ENCODE results near the gene CYRIA. TPM values are rescaled to one million over a fixed set of nuclear protein-coding genes. Genes with fewer than 3 reads are reported as not detected.

Gene CYRIA
- total RNA-seq: 1 to 10 TPM in 1 of 2 donors, under 1 TPM in 1; 0.86 to 1.4 TPM
- polyA plus RNA-seq (2013, experiment 1 of 2): 11.2 TPM
- polyA plus RNA-seq (2013, experiment 2 of 2): 10.0 TPM
- long read RNA-seq, experiment 1, partial matches to known transcripts: 0 of 1 reads
- long read RNA-seq, experiment 1, other reads (novel, unspliced or antisense): 1 of 1 reads
- long read RNA-seq, experiment 2: 0 reads
- long read RNA-seq, experiment 3, full-length matches to known transcripts: 12 of 21 reads
- long read RNA-seq, experiment 3, partial matches to known transcripts: 2 of 21 reads
- long read RNA-seq, experiment 3, other reads (novel, unspliced or antisense): 7 of 21 reads
- long read RNA-seq, experiment 4, full-length matches to known transcripts: 1 of 3 reads
- long read RNA-seq, experiment 4, partial matches to known transcripts: 0 of 3 reads
- long read RNA-seq, experiment 4, other reads (novel, unspliced or antisense): 2 of 3 reads

GRCh38 chr2:16665748-16666448 is at the start of gene CYRIA:
TSS of gene CYRIA (minus strand) at chr2:16665834. CDS start at chr2:16588119, 77,715 bp downstream.
- WGBS, 2 experiments (ENCODE audit: insufficient coverage in 1 of 2, insufficient read length in 1 of 2): 8 to 52% methylated on average over 2 to 30 of the region's 54 CpGs
- Mint-ChIP-seq H3K27ac (peak within 1 kb of the TSS; percentile 13), H3K4me3 (peak within 1 kb of the TSS; percentile 58), H3K36me3 (ENCODE audit: low read depth) (no peaks in the 10 kb centered on the region), H3K4me1 (peaks cover 13% of the 10 kb centered on the region), H3K27me3 (ENCODE audit: insufficient read depth) (peaks cover 59% of the 10 kb centered on the region), H3K9me3 (no peaks in the 10 kb centered on the region)
- H3K36me3 ChIP-seq (ENCODE audit: control insufficient read depth, insufficient read depth, low read length): no peaks in the 10 kb centered on the region
- peak within 1 kb of the TSS; percentile 77 for H3K4me3 ChIP-seq (ENCODE audit: low read length)
- peak; percentile 84 for DNase-seq
- H3K27me3 ChIP-seq (ENCODE audit: control insufficient read depth, insufficient read depth, low read length, poor library complexity, severe bottlenecking): peaks cover 68% of the 10 kb centered on the region
- no peak within 1 kb of the TSS for H3K27ac ChIP-seq (ENCODE audit: low read depth, low read length)
- no peaks in the 10 kb centered on the region for H3K4me1 ChIP-seq (ENCODE audit: control insufficient read depth, insufficient read depth, low read length)
- no peak within 1 kb of the TSS for H3K9ac ChIP-seq (ENCODE audit: extremely low read depth, low read length, poor library complexity, severe bottlenecking)
- no peaks in the 10 kb centered on the region for H3K9me3 ChIP-seq (ENCODE audit: control insufficient read depth, low read length)
- no peak for TF ChIP-seq CTCF (conservative IDR thresholded peaks at IDR 0.05)

GRCh38 chr2:16713011-16713423 is 47.4 kb upstream of the CYRIA start:
- WGBS, 2 experiments (ENCODE audit: insufficient coverage in 1 of 2, insufficient read length in 1 of 2): 72 to 91% methylated on average over 4 to 5 of the region's 5 CpGs
- H3K27me3 ChIP-seq (ENCODE audit: control insufficient read depth, insufficient read depth, low read length, poor library complexity, severe bottlenecking): no peaks in the 10 kb centered on the region
- no peak overlapping the region for H3K9ac ChIP-seq (ENCODE audit: extremely low read depth, low read length, poor library complexity, severe bottlenecking)
- no peaks in the 10 kb centered on the region for H3K36me3 ChIP-seq (ENCODE audit: control insufficient read depth, insufficient read depth, low read length)
- H3K9me3 ChIP-seq (ENCODE audit: control insufficient read depth, low read length): no peaks in the 10 kb centered on the region
- Mint-ChIP-seq H3K4me3 (no peak overlapping the region), H3K36me3 (ENCODE audit: low read depth) (no peaks in the 10 kb centered on the region), H3K27me3 (ENCODE audit: insufficient read depth) (no peaks in the 10 kb centered on the region), H3K4me1 (peaks cover 10% of the 10 kb centered on the region), H3K27ac (no peak overlapping the region), H3K9me3 (no peaks in the 10 kb centered on the region)
- DNase-seq: no peak
- no peak overlapping the region for H3K27ac ChIP-seq (ENCODE audit: low read depth, low read length)
- H3K4me3 ChIP-seq (ENCODE audit: low read length): no peak overlapping the region
- TF ChIP-seq CTCF (conservative IDR thresholded peaks at IDR 0.05): no peak
- peaks cover 6% of the 10 kb centered on the region for H3K4me1 ChIP-seq (ENCODE audit: control insufficient read depth, insufficient read depth, low read length)

- Histone ChIP-seq H3K36me3 (ENCODE audit: control insufficient read depth, insufficient read depth, low read length) (no peaks in the 10 kb centered on the region), H3K4me1 (ENCODE audit: control insufficient read depth, insufficient read depth, low read length) (no peaks in the 10 kb centered on the region), H3K27ac (ENCODE audit: low read depth, low read length) (no peak overlapping the region), H3K4me3 (ENCODE audit: low read length) (no peak overlapping the region), H3K27me3 (ENCODE audit: control insufficient read depth, insufficient read depth, low read length, poor library complexity, severe bottlenecking) (no peaks in the 10 kb centered on the region), H3K9ac (ENCODE audit: extremely low read depth, low read length, poor library complexity, severe bottlenecking) (no peak overlapping the region), H3K9me3 (ENCODE audit: control insufficient read depth, low read length) (no peaks in the 10 kb centered on the region)
- no peak overlapping the region for H3K27ac Mint-ChIP-seq
- WGBS, 2 experiments (ENCODE audit: insufficient coverage in 1 of 2, insufficient read length in 1 of 2): 80 to 100% methylated on average over 1 to 2 of the region's 2 CpGs
- peaks cover 2% of the 10 kb centered on the region for H3K27me3 Mint-ChIP-seq (ENCODE audit: insufficient read depth)
- no peak for DNase-seq
- H3K36me3 Mint-ChIP-seq (ENCODE audit: low read depth): no peaks in the 10 kb centered on the region
- H3K4me3 Mint-ChIP-seq: no peak overlapping the region
- H3K4me1 Mint-ChIP-seq: no peaks in the 10 kb centered on the region
- H3K9me3 Mint-ChIP-seq: no peaks in the 10 kb centered on the region
- TF ChIP-seq CTCF (conservative IDR thresholded peaks at IDR 0.05): no peak
Observed at GRCh38 chr2:16709769-16710168, 44.1 kb upstream of the CYRIA start.
